ENCODE data around the gene ARHGAP29.
A peak's percentile ranks its signal among the peaks of the same experiment; 100 is the strongest.

Gene ARHGAP29, protein sequence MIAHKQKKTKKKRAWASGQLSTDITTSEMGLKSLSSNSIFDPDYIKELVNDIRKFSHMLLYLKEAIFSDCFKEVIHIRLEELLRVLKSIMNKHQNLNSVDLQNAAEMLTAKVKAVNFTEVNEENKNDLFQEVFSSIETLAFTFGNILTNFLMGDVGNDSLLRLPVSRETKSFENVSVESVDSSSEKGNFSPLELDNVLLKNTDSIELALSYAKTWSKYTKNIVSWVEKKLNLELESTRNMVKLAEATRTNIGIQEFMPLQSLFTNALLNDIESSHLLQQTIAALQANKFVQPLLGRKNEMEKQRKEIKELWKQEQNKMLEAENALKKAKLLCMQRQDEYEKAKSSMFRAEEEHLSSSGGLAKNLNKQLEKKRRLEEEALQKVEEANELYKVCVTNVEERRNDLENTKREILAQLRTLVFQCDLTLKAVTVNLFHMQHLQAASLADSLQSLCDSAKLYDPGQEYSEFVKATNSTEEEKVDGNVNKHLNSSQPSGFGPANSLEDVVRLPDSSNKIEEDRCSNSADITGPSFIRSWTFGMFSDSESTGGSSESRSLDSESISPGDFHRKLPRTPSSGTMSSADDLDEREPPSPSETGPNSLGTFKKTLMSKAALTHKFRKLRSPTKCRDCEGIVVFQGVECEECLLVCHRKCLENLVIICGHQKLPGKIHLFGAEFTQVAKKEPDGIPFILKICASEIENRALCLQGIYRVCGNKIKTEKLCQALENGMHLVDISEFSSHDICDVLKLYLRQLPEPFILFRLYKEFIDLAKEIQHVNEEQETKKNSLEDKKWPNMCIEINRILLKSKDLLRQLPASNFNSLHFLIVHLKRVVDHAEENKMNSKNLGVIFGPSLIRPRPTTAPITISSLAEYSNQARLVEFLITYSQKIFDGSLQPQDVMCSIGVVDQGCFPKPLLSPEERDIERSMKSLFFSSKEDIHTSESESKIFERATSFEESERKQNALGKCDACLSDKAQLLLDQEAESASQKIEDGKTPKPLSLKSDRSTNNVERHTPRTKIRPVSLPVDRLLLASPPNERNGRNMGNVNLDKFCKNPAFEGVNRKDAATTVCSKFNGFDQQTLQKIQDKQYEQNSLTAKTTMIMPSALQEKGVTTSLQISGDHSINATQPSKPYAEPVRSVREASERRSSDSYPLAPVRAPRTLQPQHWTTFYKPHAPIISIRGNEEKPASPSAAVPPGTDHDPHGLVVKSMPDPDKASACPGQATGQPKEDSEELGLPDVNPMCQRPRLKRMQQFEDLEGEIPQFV
- 0 to 1.2 reads per million in 2 donors for total RNA-seq

- DNase-seq = peak in 3 of 5 experiments; percentile 9 to 64 (median 16)
Observed at GRCh38 chr1:94237291-94238226, at the start of gene ARHGAP29. Gene ARHGAP29, minus strand, starts transcription at chr1:94237584. Its CDS starts 5,973 bp downstream, at chr1:94231611.

DNA sequence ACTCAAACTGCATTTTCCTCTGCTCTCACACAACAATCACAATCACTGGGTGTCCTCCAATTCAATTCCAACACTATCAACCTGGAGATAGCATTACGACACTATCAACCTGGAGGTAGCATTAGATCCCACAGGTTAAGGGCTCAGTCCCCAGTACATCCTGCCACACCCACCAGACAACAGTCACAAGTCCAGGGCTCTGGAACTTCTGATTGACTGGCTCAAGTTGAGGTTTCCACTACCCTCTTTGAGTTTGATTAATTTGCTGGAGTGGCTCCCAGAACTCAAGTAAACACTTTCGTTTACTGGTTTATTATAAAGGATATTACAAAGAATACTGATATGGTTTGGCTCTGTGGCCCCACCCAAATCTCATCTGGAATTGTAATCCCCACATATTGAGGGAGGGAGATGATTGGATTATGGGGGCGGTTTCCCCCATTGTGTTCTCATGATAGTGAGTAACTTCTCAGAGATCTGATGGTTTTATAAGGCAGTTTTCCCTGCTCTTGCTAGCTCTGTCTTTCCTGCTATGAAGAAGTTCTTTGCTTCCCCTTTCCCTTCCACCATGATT, 49.6 kb upstream of the ARHGAP29 start:
- DNase-seq = no peak

GRCh38 chr1:94285031-94285654, 47.8 kb upstream of the ARHGAP29 start:
- no peak for DNase-seq

DNA sequence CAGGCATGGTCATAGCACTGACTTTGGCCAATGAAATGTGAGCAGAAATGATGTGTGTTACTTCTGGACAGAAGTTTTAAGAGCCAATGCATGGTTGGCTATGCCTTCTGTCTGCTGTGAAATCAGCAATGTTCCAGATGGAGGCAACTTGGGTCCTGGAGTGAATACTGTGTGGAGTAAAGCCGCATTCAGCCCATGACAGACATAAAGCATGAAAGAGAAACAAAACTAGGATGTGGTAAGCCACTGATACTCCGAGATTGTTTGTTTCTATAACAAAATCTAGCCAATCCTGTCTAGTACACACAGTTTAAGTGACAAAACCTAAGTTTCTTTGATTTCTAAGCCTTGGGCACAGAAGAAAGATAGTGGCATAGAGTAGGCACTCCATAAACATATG, 47.1 kb upstream of the ARHGAP29 start:
- DNase-seq = peak in 1 of 5 experiments; percentile 50

DNA sequence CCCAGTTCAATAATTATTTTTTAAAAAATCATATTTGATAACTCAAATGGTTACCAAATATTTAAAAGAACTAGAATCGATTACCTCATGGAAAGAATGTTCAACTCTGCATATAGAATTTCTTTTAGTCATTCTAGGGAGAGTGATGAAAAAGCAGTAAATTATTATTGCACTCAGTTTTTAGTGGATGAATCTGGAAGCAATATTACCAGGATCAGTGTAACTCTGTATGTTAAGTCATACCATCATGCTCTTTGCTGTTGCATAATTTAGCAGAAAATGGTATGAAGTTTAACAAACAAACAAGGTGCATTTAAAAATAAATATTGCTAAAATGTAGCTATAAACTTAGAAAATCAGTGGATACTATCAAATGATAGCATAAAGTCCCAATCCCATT, 46.1 kb upstream of the ARHGAP29 start:
- no peak for DNase-seq

GRCh38 chr1:94282143-94282711, 44.8 kb upstream of the ARHGAP29 start:
- no peak for DNase-seq

GRCh38 chr1:94281361-94282142, 44.2 kb upstream of the ARHGAP29 start:
- DNase-seq = no peak

DNA sequence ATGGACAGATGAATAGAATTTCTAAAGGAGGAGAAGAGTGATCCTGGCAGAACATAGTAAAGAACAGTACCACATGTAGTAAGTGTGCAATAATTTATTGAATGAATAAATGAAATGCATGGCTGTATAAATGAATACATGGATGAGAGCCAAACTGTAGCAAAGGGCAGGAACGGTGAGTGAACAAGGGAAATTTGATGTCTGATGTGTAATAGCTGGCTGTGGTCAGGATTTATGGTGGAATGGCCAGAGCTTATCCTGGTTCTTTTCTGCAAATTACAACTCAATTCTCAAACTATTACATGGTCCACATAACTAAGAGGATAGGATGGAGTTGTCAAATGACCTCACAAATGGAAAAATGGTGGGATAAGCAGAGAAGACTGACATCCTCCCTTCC, 43.2 kb upstream of the ARHGAP29 start:
- no peak for DNase-seq

DNA sequence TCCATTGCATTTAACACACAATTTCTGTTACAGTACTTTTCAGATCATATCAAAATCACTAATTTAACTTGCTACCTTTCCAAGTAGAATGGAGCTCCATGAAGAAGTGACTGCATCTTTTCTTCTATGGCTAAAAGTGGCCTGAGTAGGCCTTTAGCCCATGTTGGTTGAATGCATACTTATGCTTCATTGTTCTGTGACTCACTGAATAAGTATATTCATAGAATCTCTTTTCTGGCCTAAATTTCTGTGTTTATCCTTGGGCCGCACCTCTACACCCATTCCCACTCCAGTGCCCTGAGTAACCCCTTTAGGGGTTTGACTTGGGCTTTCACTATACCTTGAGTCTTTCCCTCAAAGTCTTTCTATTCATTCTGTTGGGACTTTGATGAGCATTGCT, 42.1 kb upstream of the ARHGAP29 start:
- no peak for DNase-seq

- DNase-seq = no peak
Observed at GRCh38 chr1:94279038-94279437, 41.7 kb upstream of the ARHGAP29 start.

- no peak for DNase-seq
Observed at GRCh38 chr1:94276988-94277434, 39.6 kb upstream of the ARHGAP29 start.

- no peak for DNase-seq
Observed at GRCh38 chr1:94275083-94275482, 37.7 kb upstream of the ARHGAP29 start.

- DNase-seq = no peak
Observed at GRCh38 chr1:94274561-94274960, 37.2 kb upstream of the ARHGAP29 start.

GRCh38 chr1:94273111-94273510, 35.7 kb upstream of the ARHGAP29 start:
- DNase-seq = no peak

DNA sequence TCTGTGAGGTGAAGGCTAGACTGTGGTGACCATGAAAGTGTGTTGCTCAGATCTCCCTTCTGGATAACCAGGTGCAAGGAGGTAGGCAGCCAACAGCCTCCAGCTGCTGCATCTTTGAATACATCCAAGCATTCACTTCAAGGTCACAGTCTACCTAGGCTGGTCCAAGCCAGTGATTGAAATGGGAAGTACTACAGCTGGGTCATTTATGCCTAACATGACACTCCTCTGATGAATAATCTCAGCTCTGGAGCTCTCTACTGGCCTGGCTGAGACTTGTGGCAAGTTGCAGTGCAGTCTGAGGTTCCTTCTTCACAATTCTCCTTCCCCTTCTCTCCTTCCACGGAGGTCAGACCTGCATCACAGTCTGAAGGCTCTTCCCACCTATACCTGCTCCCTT, 35.0 kb upstream of the ARHGAP29 start:
- DNase-seq = no peak

- no peak for DNase-seq
Observed at GRCh38 chr1:94271373-94271772, 34.0 kb upstream of the ARHGAP29 start.

DNA sequence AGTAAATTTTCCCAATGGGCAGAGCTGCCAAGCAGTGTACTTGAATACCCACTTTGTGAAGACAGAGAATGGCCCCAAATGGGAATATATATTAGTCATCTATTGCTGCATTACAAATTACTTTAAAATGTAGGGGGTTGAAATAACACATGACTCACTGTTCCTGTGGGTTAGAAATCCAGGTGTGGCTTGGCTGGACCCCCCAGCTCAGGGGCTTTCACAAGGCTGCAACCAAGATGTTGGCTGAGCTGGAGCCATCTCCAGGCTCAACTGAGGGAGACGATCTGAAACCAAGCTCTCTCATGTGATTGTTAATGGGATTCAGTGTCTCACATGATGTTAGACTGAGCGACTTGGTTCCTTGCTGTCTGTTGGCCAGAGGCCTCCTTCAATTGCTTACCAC, 33.4 kb upstream of the ARHGAP29 start:
- no peak for DNase-seq

DNA sequence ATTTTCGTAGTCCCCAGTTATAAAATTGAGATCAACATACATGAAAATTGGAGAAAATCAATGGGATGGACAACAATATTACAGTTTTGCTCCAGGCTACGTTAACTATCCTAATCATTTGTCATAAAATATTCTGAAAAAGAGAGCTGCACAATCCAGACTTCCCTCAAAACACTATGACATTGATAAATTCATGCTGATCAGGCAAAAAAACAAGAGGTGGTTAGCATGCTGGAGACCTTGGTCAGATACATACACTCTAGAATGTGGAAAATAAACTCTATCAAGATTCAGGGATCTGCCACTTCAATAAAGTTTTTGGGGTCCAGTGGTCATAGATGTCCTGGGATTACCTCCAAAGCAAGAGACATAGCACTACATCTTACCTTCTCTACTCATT, 32.5 kb upstream of the ARHGAP29 start:
- no peak for DNase-seq

DNA sequence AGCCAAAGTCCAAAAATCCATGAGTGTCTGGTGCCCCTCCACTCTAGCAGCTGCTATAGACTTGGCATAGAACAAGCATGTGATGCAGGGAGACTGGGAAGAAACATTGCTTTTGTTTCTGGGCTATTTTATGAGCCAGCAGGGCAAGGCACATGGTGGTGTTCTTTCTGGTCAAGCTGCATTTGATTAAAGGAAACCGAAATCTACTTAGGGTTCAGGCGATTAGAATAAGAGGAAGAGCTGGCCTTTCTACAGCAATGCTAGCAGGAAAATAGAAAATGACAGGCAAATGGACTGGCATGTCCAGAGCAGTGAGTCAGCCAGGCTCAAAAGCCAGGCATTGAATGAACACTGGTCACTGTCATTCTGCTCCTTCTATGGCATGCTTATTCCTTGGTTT, 28.5 kb upstream of the ARHGAP29 start:
- no peak for DNase-seq

GRCh38 chr1:94265011-94265422, 27.6 kb upstream of the ARHGAP29 start:
- no peak for DNase-seq
